NB4 (cell line): ENCODE measurements around the gene P2RY8.

ENCODE experiments used
- CTCF ChIP-seq: IDR thresholded peaks from one replicate; pipeline ENCODE4 v1.5.1; 2012; ENCODE audit warnings: low read depth, low read length
- MAX ChIP-seq: IDR thresholded peaks from 2 replicates; pipeline ENCODE4 v1.6.1; 2011; ENCODE audit warnings: low read depth, low read length
- POLR2A ChIP-seq: IDR thresholded peaks from 2 replicates; pipeline ENCODE4 v1.6.1; 2011; ENCODE audit warnings: mild to moderate bottlenecking; ENCODE audit not compliant: insufficient read length; ENCODE audit errors: extremely low read depth

GRCh38 chrX:1422135-1422465 lies 114.9 kb downstream of the P2RY8 start:
- no peak for TF ChIP-seq CTCF
- no peak for TF ChIP-seq MAX
- TF ChIP-seq POLR2A = no peak
